ENCODE data around the gene CST4.
"Not testable (repeated sequence)": the region's sequence is repeated elsewhere in the genome, so short reads cannot be mapped to it uniquely, and the experiment has no call there.

Gene CST4, protein sequence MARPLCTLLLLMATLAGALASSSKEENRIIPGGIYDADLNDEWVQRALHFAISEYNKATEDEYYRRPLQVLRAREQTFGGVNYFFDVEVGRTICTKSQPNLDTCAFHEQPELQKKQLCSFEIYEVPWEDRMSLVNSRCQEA

GRCh38 chr20:23688684-23689398 lies at the start of gene CST4:
Gene CST4 (minus strand): TSS chr20:23689038. CDS start chr20:23688969, 69 bp downstream.
- in situ Hi-C loops (cut with MboI; ENCODE audit: low pct_unique_long_range_greater_than_20kb, low sequenced_read_pairs, unreplicated experiment); DNase-seq (ENCODE audit: low spot score): not testable (repeated sequence)

DNA sequence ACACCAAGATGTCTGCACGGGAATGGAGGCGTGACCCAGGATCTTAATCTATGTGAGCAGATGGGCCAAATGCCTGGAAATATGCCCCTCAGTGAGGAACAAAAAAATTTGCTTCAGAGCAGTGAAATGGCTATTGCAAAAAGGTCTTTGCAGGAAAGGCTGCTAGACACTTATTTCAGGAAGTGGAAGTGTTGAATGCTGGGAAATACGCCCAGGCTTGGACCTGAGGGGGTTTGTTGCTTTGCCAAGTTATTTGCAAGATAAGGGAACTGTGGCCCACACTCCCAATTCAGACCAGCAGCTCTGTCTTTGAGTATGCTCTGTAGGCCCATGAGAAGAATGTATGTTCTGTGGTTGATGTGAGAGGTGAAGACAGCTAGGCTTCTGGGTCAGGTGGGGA lies 46.6 kb upstream of the CST4 start:
- DNase-seq (ENCODE audit: low spot score); in situ Hi-C loops (cut with MboI; ENCODE audit: low pct_unique_long_range_greater_than_20kb, low sequenced_read_pairs, unreplicated experiment): not testable (repeated sequence)

- DNase-seq (ENCODE audit: low spot score); in situ Hi-C loops (cut with MboI; ENCODE audit: low pct_unique_long_range_greater_than_20kb, low sequenced_read_pairs, unreplicated experiment): not testable (repeated sequence)
These were observed 46.1 kb upstream of the CST4 start for GRCh38 chr20:23734949-23735348.

GRCh38 chr20:23734440-23734839 lies 45.6 kb upstream of the CST4 start:
- in situ Hi-C loops (cut with MboI; ENCODE audit: low pct_unique_long_range_greater_than_20kb, low sequenced_read_pairs, unreplicated experiment); DNase-seq (ENCODE audit: low spot score): not testable (repeated sequence)

GRCh38 chr20:23727016-23727415 lies 38.2 kb upstream of the CST4 start:
- TF ChIP-seq CTCF (IDR thresholded peaks at IDR 0.05; ENCODE audit: extremely low read depth, insufficient read depth, missing control alignments) = no peak
- no peak for DNase-seq (ENCODE audit: low spot score)

DNA sequence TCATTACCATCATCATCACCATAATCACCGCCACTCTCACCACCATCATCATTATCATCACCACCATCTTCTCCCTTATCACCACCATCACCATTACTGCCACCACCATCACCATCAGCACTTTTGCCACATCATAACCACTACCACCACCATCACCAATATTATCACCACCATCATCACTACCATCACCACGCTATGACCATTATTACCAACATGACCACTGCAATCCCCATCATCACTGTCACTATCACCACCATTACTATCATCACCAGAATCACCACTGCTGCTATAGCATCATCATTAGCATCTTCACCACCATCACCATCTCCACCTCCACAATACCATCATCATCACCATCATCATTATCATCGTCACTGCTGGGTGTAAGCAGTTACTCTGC lies 36.3 kb upstream of the CST4 start:
- in situ Hi-C loops (cut with MboI; ENCODE audit: low pct_unique_long_range_greater_than_20kb, low sequenced_read_pairs, unreplicated experiment) = no loop called here
- no peak for DNase-seq (ENCODE audit: low spot score)
- no peak for TF ChIP-seq CTCF (IDR thresholded peaks at IDR 0.05; ENCODE audit: extremely low read depth, insufficient read depth, missing control alignments)

More at GRCh38 chr20:23727016-23727415, 38.2 kb upstream of the CST4 start:
- in situ Hi-C loops (cut with MboI; ENCODE audit: low pct_unique_long_range_greater_than_20kb, low sequenced_read_pairs, unreplicated experiment) = no loop called here

DNA sequence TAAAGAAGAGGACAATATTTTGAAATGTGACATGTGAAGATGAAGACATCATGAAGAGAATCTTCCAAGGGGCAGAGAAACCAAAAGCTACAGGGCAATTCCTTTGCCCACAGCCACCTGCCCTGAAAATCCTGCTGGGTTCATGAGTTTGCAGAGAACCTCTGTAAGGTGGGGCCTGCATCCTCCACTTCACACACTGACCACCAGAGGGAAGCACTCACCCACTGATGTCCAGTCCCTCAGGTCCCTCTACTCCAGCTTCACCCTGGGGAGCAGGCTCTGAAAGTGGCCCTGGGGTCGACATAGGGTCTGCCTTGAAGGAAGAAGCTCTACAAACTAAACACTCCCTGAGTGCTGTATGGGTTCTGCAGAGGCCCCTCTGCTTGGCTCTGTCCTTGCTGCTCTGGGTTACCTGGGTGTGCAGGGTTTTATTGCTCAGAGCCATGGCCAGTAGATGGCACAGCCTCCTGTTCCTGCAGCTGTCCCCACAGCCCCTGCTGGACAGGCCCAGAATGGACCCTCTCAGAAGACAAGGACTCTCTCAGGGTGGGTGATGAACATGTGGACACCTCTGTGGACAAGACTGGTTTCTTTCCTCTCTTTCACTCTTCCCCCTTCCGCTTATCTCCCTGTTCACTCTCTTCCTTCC lies 34.9 kb upstream of the CST4 start:
- DNase-seq (ENCODE audit: low spot score) = not testable (repeated sequence)
- TF ChIP-seq CTCF (IDR thresholded peaks at IDR 0.05; ENCODE audit: extremely low read depth, insufficient read depth, missing control alignments) = peak; percentile 56
- in situ Hi-C loops (cut with MboI; ENCODE audit: low pct_unique_long_range_greater_than_20kb, low sequenced_read_pairs, unreplicated experiment) = loop anchor here (25.0 kb wide), 1 partner anchor 89 kb away; no protein-coding TSS in a partner anchor

GRCh38 chr20:23722851-23723250 lies 34.0 kb upstream of the CST4 start:
- in situ Hi-C loops (cut with MboI; ENCODE audit: low pct_unique_long_range_greater_than_20kb, low sequenced_read_pairs, unreplicated experiment) = loop anchor here (25.0 kb wide), 1 partner anchor 89 kb away; no protein-coding TSS in a partner anchor
- DNase-seq (ENCODE audit: low spot score) = not testable (repeated sequence)

DNA sequence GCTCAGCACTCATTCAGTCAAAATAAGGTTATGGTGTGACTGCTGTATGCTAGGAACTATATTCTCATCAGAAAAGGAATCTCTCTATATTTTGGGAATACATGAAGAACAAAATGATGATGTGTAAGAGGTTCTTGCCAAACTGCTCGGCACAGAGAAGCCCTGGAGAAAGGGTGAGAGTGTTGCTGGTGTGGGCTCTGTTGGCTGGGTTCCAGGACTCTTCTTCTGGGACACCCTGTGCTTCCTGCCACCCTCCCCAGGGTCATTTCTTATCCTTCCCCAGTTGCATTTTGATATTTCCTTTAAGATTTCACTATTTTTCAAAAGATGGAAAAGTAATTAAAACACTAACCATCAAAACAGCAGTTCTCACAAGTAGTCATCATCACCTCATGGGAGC lies 33.1 kb upstream of the CST4 start:
- TF ChIP-seq CTCF (IDR thresholded peaks at IDR 0.05; ENCODE audit: extremely low read depth, insufficient read depth, missing control alignments) = no peak
- DNase-seq (ENCODE audit: low spot score) = no peak
- in situ Hi-C loops (cut with MboI; ENCODE audit: low pct_unique_long_range_greater_than_20kb, low sequenced_read_pairs, unreplicated experiment) = loop anchor here (25.0 kb wide), 1 partner anchor 90 kb away; no protein-coding TSS in a partner anchor

- in situ Hi-C loops (cut with MboI; ENCODE audit: low pct_unique_long_range_greater_than_20kb, low sequenced_read_pairs, unreplicated experiment) = loop anchor here (25.0 kb wide), 1 partner anchor 93 kb away; no protein-coding TSS in a partner anchor
- DNase-seq (ENCODE audit: low spot score) = not testable (repeated sequence)
These were observed 30.5 kb upstream of the CST4 start for GRCh38 chr20:23719351-23719750.

- in situ Hi-C loops (cut with MboI; ENCODE audit: low pct_unique_long_range_greater_than_20kb, low sequenced_read_pairs, unreplicated experiment) = loop anchor here (25.0 kb wide), 1 partner anchor 101 kb away; no protein-coding TSS in a partner anchor
- not testable (repeated sequence) for DNase-seq (ENCODE audit: low spot score)
These were observed 22.9 kb upstream of the CST4 start for GRCh38 chr20:23711778-23712177.
